Left forelimb (tissue), 1 donor: ENCODE measurements around the gene ASB6.
"Not testable (repeated sequence)": the region's sequence is repeated elsewhere in the genome, so short reads cannot be mapped to it uniquely, and the experiment has no call there.

Source experiments
- DNase-seq: peaks from one replicate; pipeline ENCODE4 v3.0.0-alpha.2; 2018; ENCODE audit warnings: low spot score

The ASB6 gene

GRCh38 chr9:129606161-129607026 lies 35.6 kb downstream of the ASB6 start:
- no peak for DNase-seq

- no peak for DNase-seq
Observed at GRCh38 chr9:129604766-129605163, 37.2 kb downstream of the ASB6 start.

GRCh38 chr9:129604056-129604765 lies 37.7 kb downstream of the ASB6 start:
- no peak for DNase-seq

GRCh38 chr9:129602598-129603415 lies 39.1 kb downstream of the ASB6 start:
- DNase-seq, result no peak

- no peak for DNase-seq
Observed at GRCh38 chr9:129601082-129601674, 40.8 kb downstream of the ASB6 start.

- DNase-seq, result no peak
Observed at GRCh38 chr9:129598089-129598596, 43.8 kb downstream of the ASB6 start.

GRCh38 chr9:129597355-129598088 lies 44.4 kb downstream of the ASB6 start:
- DNase-seq, result no peak

GRCh38 chr9:129596541-129597331 lies 45.2 kb downstream of the ASB6 start:
- no peak for DNase-seq

GRCh38 chr9:129595903-129596540 lies 45.9 kb downstream of the ASB6 start:
- no peak for DNase-seq

GRCh38 chr9:129595311-129595741 lies 46.6 kb downstream of the ASB6 start:
- DNase-seq, result no peak

- no peak for DNase-seq
Observed at GRCh38 chr9:129594632-129595031, 47.3 kb downstream of the ASB6 start.

GRCh38 chr9:129592790-129593189 lies 49.2 kb downstream of the ASB6 start:
- DNase-seq, result not testable (repeated sequence)

- no peak for DNase-seq
Observed at GRCh38 chr9:129591916-129592315, 50.0 kb downstream of the ASB6 start.

GRCh38 chr9:129590466-129590865 lies 51.5 kb downstream of the ASB6 start:
- no peak for DNase-seq

GRCh38 chr9:129587487-129588262 lies 54.3 kb downstream of the ASB6 start:
- no peak for DNase-seq

GRCh38 chr9:129586685-129587084 lies 55.3 kb downstream of the ASB6 start:
- DNase-seq, result no peak

- no peak for DNase-seq
Observed at GRCh38 chr9:129586245-129586644, 55.7 kb downstream of the ASB6 start.

- no peak for DNase-seq
Observed at GRCh38 chr9:129585352-129585751, 56.6 kb downstream of the ASB6 start.
